ENCODE data around the gene ACTMAP.
"Not testable (repeated sequence)": the region's sequence is repeated elsewhere in the genome, so short reads cannot be mapped to it uniquely, and the experiment has no call there.

The ACTMAP gene

DNA sequence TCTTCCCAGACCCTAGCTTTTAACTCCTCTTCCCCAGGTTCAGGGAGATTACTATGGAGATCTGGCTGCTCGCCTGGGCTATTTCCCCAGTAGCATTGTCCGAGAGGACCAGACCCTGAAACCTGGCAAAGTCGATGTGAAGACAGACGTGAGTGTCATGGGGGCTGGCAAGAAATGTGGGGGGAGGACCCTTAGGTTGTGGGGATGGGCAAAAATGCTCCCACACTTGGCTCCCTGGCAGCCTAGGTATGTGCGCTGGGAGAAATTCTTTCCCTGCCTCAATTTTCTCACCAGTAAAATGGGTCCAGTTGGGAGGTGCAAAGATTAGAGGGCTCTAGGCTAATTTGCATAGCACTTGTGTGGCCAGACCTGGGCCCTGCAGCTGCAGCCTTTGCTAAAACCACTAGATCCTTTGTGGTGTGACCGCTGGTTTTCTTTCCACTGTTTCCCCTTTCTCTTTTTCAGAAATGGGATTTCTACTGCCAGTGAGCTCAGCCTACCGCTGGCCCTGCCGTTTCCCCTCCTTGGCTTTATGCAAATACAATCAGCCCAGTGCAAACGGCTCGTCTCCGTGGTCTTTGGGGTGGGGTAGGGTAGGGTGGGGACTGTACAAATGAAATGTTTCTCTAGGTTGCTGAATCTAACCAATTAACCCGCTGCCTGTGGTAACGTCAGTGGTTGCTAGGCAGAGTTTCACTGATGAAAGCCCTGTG lies 26.8 kb upstream of the ACTMAP start:
- Histone ChIP-seq H3K27me3 (replicated peaks; ENCODE audit: control insufficient read depth, insufficient read depth, low read length, poor library complexity, severe bottlenecking) (no peaks in the 10 kb centered on the region), H3K4me3 (ENCODE audit: insufficient read depth, low read depth, low read length, poor library complexity, severe bottlenecking) (peak overlapping the region; percentile 62), H3K36me3 (ENCODE audit: control insufficient read depth, insufficient read depth, low read length) (no peaks in the 10 kb centered on the region), H3K27ac (ENCODE audit: insufficient read depth, low read length, poor library complexity, severe bottlenecking) (peak overlapping the region; percentile 88), H3K9me3 (ENCODE audit: control insufficient read depth, low read length) (no peaks in the 10 kb centered on the region), H3K4me1 (ENCODE audit: control insufficient read depth, insufficient read depth, low read length, poor library complexity, severe bottlenecking) (peaks cover 12% of the 10 kb centered on the region)
- DNase-seq = peak; percentile 78 to 87 (median 82)

DNA sequence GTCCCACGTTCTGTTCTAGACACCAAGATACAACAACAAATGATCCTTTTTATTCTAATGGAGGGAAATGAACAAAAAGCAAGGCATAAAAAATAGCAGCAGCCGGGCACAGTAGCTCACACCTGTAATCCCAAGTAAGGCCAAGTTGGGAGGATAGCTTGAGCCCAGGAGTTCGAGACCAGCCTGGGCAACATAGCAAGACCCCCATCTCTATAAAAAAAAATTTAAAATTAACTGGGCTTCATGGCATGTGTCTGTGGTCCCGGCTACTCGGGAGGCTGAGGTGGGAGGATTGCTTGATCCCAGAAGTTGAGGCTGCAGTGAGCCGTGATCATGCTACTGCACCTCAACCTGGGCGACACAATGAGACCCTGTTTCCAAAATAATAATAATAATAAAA lies 26.1 kb upstream of the ACTMAP start:
- no peak for DNase-seq
- Histone ChIP-seq H3K9me3 (ENCODE audit: control insufficient read depth, low read length) (no peaks in the 10 kb centered on the region), H3K27me3 (replicated peaks; ENCODE audit: control insufficient read depth, insufficient read depth, low read length, poor library complexity, severe bottlenecking) (no peaks in the 10 kb centered on the region), H3K36me3 (ENCODE audit: control insufficient read depth, insufficient read depth, low read length) (no peaks in the 10 kb centered on the region), H3K27ac (ENCODE audit: insufficient read depth, low read length, poor library complexity, severe bottlenecking) (peak overlapping the region; percentile 88), H3K4me1 (ENCODE audit: control insufficient read depth, insufficient read depth, low read length, poor library complexity, severe bottlenecking) (peaks cover 12% of the 10 kb centered on the region), H3K4me3 (ENCODE audit: insufficient read depth, low read depth, low read length, poor library complexity, severe bottlenecking) (no peak overlapping the region)

DNA sequence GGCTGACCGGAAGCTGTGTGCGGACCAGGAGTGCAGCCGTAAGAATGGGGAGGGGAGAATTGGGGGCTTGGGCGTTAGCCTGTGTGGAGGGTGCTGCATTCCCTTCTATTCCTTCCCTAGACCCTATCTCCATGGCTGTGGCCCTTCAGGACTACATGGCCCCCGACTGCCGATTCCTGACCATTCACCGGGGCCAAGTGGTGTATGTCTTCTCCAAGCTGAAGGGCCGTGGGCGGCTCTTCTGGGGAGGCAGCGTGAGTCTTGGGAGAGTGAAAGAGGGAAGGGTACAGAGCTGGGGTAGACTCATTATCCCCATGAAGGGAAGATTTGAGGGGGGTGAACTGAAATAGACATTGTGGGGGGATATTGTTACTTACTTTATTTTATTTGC lies 25.4 kb upstream of the ACTMAP start:
- H3K36me3 ChIP-seq (ENCODE audit: control insufficient read depth, insufficient read depth, low read length) = no peaks in the 10 kb centered on the region
- no peak overlapping the region for H3K4me3 ChIP-seq (ENCODE audit: insufficient read depth, low read depth, low read length, poor library complexity, severe bottlenecking)
- no peaks in the 10 kb centered on the region for H3K27me3 ChIP-seq (replicated peaks; ENCODE audit: control insufficient read depth, insufficient read depth, low read length, poor library complexity, severe bottlenecking)
- no peak for DNase-seq
- no peaks in the 10 kb centered on the region for H3K9me3 ChIP-seq (ENCODE audit: control insufficient read depth, low read length)
- peaks cover 12% of the 10 kb centered on the region for H3K4me1 ChIP-seq (ENCODE audit: control insufficient read depth, insufficient read depth, low read length, poor library complexity, severe bottlenecking)
- H3K27ac ChIP-seq (ENCODE audit: insufficient read depth, low read length, poor library complexity, severe bottlenecking) = no peak overlapping the region

DNA sequence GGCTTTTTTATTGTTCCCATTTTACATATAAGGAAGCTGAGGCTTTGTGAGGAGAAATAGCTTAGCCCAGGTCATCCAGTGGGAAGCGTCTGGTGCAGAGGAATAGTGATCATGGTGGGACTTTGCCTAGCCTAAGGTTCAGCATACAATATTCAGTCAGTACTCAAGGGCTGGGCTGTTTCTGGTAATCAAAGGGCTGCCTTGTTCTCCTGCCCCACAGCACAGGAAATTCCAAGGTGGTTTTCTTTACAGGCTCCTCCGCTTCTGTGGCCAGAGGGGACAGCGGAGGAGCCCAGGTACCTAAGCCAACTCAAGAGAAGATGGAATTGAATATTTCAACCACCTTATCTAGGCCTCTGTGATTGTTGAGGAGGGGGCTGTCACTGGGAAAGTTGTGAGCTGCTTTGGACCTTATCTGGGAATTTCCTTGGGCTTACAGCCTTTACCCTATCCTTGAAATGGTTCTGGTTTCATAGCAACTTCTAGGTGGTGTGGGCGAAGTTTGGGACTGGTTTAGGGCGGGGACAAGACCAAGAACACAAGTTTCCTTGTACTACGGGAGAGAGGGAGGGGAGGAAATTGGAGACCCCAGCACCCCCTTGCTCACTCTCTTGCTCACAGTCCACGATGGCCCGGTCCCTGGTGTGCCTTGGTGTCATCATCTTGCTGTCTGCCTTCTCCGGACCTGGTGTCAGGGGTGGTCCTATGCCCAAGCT lies 24.8 kb upstream of the ACTMAP start, which contains the start of gene MIA:
Gene MIA (plus strand): TSS at position 606 of the 716 bp plus-strand sequence. CDS start 22 bp downstream, at position 628.
- Histone ChIP-seq H3K27me3 (replicated peaks; ENCODE audit: control insufficient read depth, insufficient read depth, low read length, poor library complexity, severe bottlenecking) (no peaks in the 10 kb centered on the region), H3K27ac (ENCODE audit: insufficient read depth, low read length, poor library complexity, severe bottlenecking) (no peak within 1 kb of the TSS), H3K36me3 (ENCODE audit: control insufficient read depth, insufficient read depth, low read length) (no peaks in the 10 kb centered on the region), H3K4me1 (ENCODE audit: control insufficient read depth, insufficient read depth, low read length, poor library complexity, severe bottlenecking) (peaks cover 12% of the 10 kb centered on the region), H3K9me3 (ENCODE audit: control insufficient read depth, low read length) (no peaks in the 10 kb centered on the region), H3K4me3 (ENCODE audit: insufficient read depth, low read depth, low read length, poor library complexity, severe bottlenecking) (no peak within 1 kb of the TSS)
- no peak for DNase-seq

DNA sequence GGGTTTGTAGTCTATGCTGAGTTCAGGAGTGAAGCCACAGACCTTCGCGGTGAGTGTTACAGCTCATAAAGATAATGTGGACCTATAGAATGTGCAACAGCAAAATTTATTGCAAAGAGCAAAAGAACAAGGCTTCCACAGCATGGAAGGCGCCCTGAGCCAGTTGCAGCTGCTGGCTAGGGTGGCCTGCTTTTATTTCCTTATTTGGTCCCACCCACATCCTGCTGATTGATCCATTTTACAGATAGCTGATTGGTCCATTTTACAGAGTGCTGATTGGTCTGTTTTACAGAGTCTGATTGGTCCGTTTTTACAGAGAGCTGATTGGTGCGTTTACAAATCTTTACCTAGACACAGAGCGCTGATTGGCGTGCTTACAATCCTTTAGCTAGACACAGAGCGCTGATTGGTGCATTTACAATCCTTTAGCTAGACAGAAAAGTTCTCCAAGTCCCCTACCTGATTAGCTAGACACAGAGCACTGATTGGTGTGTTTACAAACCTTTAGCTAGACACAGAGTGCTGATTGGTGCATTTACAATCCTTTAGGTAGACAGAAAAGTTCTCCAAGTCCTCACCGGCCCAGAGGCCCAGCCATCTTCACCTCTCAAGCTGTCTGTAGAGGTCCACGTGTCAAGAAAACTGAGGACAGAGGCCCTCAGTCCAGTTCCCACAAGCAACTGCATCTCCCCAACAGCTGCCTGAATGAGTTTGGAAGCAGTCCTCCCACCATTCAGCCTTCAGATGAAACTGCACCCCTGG lies 21.0 kb upstream of the ACTMAP start:
- not testable (repeated sequence) for H3K9me3 ChIP-seq (ENCODE audit: control insufficient read depth, low read length); DNase-seq; H3K4me3 ChIP-seq (ENCODE audit: insufficient read depth, low read depth, low read length, poor library complexity, severe bottlenecking); H3K36me3 ChIP-seq (ENCODE audit: control insufficient read depth, insufficient read depth, low read length); H3K27ac ChIP-seq (ENCODE audit: insufficient read depth, low read length, poor library complexity, severe bottlenecking); H3K4me1 ChIP-seq (ENCODE audit: control insufficient read depth, insufficient read depth, low read length, poor library complexity, severe bottlenecking); H3K27me3 ChIP-seq (replicated peaks; ENCODE audit: control insufficient read depth, insufficient read depth, low read length, poor library complexity, severe bottlenecking)

DNA sequence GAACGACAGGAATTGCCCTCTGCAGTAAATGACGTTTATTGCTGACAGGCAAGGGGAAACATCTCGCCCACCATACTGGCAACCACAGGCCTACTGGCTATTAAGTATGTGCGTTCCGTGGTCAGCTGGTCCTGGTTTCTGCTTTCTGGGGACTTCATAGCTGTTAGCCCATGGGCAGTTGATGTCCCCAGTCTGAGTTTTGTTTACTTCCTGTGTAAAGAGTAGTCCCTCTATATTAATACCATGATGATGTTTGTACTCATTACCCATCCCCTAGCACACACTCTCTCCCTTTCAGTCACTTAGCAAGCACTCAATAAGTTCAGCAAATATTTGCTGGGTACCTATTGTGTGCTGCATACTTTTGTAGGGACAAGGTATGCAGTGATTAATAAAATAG lies 18.6 kb upstream of the ACTMAP start:
- DNase-seq = no peak
- no peaks in the 10 kb centered on the region for H3K27me3 ChIP-seq (replicated peaks; ENCODE audit: control insufficient read depth, insufficient read depth, low read length, poor library complexity, severe bottlenecking)
- no peaks in the 10 kb centered on the region for H3K4me1 ChIP-seq (ENCODE audit: control insufficient read depth, insufficient read depth, low read length, poor library complexity, severe bottlenecking)
- H3K27ac ChIP-seq (ENCODE audit: insufficient read depth, low read length, poor library complexity, severe bottlenecking) = no peak overlapping the region
- peaks cover 31% of the 10 kb centered on the region for H3K36me3 ChIP-seq (ENCODE audit: control insufficient read depth, insufficient read depth, low read length)
- no peaks in the 10 kb centered on the region for H3K9me3 ChIP-seq (ENCODE audit: control insufficient read depth, low read length)
- no peak overlapping the region for H3K4me3 ChIP-seq (ENCODE audit: insufficient read depth, low read depth, low read length, poor library complexity, severe bottlenecking)

DNA sequence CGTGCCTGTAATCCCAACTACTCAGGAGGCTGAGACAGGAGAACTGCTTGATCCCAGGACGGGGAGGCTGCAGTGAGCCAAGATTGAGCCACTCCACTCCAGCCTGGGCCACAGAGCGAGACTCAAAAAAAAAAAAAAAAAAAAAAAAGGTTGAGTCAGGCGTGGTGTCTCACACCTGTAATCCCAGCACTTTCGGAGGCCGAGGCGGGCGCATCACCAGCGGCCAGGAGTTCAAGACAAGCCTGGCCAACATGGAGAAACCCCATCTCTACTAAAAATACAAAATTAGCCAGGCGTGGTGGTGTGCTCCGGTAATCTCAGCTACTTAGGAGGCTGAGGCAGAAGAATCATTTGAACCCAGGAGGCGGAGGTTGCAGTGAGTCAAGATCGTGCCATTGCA lies 16.1 kb upstream of the ACTMAP start:
- H3K4me1 ChIP-seq (ENCODE audit: control insufficient read depth, insufficient read depth, low read length, poor library complexity, severe bottlenecking) = not testable (repeated sequence)

DNA sequence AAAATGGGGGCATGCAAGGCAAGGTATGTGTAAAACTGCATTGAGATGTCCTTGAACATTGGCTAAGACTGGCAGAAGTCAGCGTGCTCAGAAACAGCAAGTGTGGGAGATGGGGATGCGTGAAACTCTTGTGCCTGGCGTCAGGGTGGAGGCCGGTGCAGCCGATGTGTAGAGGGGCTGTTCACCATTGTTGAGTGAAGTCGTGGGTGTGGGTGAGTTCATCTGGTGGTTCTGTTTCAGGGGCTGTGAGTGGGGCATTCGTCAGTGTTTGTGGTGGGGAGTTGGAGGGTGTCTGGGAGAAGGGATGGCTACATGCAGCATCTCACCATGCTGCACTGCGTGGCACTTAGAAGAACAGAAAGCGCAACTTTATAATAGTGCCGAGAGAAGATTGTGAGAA lies 13.7 kb upstream of the ACTMAP start:
- DNase-seq = no peak
- H3K27me3 ChIP-seq (replicated peaks; ENCODE audit: control insufficient read depth, insufficient read depth, low read length, poor library complexity, severe bottlenecking) = no peaks in the 10 kb centered on the region
- no peaks in the 10 kb centered on the region for H3K9me3 ChIP-seq (ENCODE audit: control insufficient read depth, low read length)
- no peaks in the 10 kb centered on the region for H3K4me1 ChIP-seq (ENCODE audit: control insufficient read depth, insufficient read depth, low read length, poor library complexity, severe bottlenecking)
- peaks cover 79% of the 10 kb centered on the region for H3K36me3 ChIP-seq (ENCODE audit: control insufficient read depth, insufficient read depth, low read length)
- peak overlapping the region; percentile 17 for H3K27ac ChIP-seq (ENCODE audit: insufficient read depth, low read length, poor library complexity, severe bottlenecking)
- no peak overlapping the region for H3K4me3 ChIP-seq (ENCODE audit: insufficient read depth, low read depth, low read length, poor library complexity, severe bottlenecking)

More for the DNA sequence above, 16.1 kb upstream of the ACTMAP start:
- H3K4me3 ChIP-seq (ENCODE audit: insufficient read depth, low read depth, low read length, poor library complexity, severe bottlenecking); H3K27ac ChIP-seq (ENCODE audit: insufficient read depth, low read length, poor library complexity, severe bottlenecking); H3K27me3 ChIP-seq (replicated peaks; ENCODE audit: control insufficient read depth, insufficient read depth, low read length, poor library complexity, severe bottlenecking); DNase-seq; H3K9me3 ChIP-seq (ENCODE audit: control insufficient read depth, low read length): not testable (repeated sequence)
- H3K36me3 ChIP-seq (ENCODE audit: control insufficient read depth, insufficient read depth, low read length) = peaks cover 56% of the 10 kb centered on the region

DNA sequence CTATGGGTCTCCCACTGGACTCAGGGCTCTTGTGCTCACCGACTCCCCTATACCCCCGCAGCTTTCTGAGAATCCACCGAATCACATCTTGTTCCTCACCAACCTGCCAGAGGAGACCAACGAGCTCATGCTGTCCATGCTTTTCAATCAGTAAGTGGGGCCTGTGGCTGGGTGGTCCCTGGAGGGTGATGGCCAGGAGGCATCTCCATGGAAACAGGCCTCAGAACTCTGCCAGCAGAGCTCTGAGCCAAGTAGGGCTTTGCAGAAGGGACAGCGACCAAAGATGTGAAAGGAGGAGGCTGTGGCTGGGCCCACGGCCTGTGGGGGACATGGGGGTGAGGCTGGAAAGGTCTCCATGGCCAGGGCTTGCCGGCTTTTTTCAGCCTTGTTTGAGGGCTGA lies 13.2 kb upstream of the ACTMAP start:
- DNase-seq = no peak
- H3K9me3 ChIP-seq (ENCODE audit: control insufficient read depth, low read length) = no peaks in the 10 kb centered on the region
- H3K4me3 ChIP-seq (ENCODE audit: insufficient read depth, low read depth, low read length, poor library complexity, severe bottlenecking) = no peak overlapping the region
- H3K27ac ChIP-seq (ENCODE audit: insufficient read depth, low read length, poor library complexity, severe bottlenecking) = peak overlapping the region; percentile 17
- H3K27me3 ChIP-seq (replicated peaks; ENCODE audit: control insufficient read depth, insufficient read depth, low read length, poor library complexity, severe bottlenecking) = no peaks in the 10 kb centered on the region
- no peaks in the 10 kb centered on the region for H3K4me1 ChIP-seq (ENCODE audit: control insufficient read depth, insufficient read depth, low read length, poor library complexity, severe bottlenecking)
- peaks cover 77% of the 10 kb centered on the region for H3K36me3 ChIP-seq (ENCODE audit: control insufficient read depth, insufficient read depth, low read length)
